GM08714 (cell line): ENCODE measurements around the gene PROM1.

ENCODE experiments used
- H3K4me3 ChIP-seq: fragments of 200-500 bp; sonication (Bioruptor generic); 2 replicates; pipeline ENCODE4 v1.5.1; 2014; ENCODE audit warnings: mild to moderate bottlenecking, low read length, inconsistent platforms
- ZNF274 ChIP-seq: IDR thresholded peaks from 2 replicates; pipeline ENCODE4 v1.6.1; 2012; ENCODE audit warnings: mild to moderate bottlenecking, low read depth, low read length

The PROM1 gene

GRCh38 chr4:16083241-16084191 is at the start of gene PROM1:
Gene PROM1, minus strand, starts transcription at chr4:16084023. Its CDS starts 8,117 bp downstream, at chr4:16075906.
- H3K4me3 ChIP-seq: peak within 1 kb of the TSS; percentile 6; the same call in 1 of the 2 replicates
- TF ChIP-seq ZNF274: no peak

DNA sequence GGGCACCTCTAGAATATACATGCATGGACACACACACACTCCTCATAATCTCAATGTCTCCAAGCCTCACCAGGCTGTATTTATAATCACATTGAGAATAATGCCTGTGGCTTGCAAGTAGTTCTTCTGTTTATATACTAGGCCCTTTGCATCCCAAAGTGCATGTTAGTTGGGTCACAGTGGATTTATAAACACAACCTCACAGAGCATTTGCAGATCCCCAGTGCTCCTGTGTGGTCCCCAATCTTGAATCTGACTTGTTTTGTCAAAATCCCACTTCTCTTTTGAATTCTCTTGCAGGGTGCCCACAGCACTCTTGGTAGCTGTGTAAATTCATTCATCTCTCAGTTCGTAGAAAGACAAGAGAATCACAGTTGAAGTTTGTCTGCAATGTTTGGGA is 49.6 kb upstream of the PROM1 start:
- no peak for TF ChIP-seq ZNF274
- H3K4me3 ChIP-seq: no peak overlapping the region

DNA sequence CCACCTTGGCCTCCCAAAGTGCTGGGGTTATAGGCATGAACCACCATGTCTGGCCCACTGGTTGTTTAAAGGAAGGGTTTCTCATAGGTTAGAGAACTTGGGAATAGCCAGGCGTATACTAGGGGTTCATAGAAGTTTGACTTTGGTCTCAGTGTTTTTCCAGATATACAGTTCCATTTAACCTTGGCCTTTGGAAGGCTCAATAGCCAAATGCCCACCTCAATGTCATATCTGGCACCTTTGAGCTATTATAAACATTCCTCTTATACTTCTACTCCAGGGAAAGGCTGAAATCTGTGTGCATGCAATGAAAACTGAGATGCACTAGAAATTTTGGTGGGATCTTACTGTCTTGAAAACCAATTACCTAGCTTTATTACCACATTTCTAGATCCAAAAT is 47.5 kb upstream of the PROM1 start:
- no peak overlapping the region for H3K4me3 ChIP-seq
- no peak for TF ChIP-seq ZNF274

DNA sequence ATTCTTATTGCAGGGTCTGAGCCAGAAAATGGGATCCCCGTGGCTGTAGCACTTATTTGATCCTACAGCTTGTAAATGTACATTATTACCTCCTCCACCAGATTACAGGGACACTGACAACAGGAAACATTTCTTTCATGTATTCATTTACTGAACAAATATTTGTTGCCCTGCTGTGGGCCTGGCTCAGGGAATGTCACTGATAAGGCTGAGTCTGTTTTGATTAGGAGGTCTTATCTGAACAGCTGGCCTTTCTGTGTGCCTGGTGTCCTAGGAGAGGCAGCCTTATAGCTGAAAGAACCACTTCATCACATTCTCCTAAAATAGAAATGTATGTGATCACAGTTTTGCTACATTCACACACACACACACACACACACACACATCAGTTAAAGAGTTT is 45.5 kb upstream of the PROM1 start:
- H3K4me3 ChIP-seq: no peak overlapping the region
- no peak for TF ChIP-seq ZNF274

- no peak overlapping the region for H3K4me3 ChIP-seq
- no peak for TF ChIP-seq ZNF274
Observed at GRCh38 chr4:16126714-16127113, 42.9 kb upstream of the PROM1 start.

- TF ChIP-seq ZNF274: no peak
- no peak overlapping the region for H3K4me3 ChIP-seq
Observed at GRCh38 chr4:16125571-16126445, 42.0 kb upstream of the PROM1 start.

- H3K4me3 ChIP-seq: no peak overlapping the region
- TF ChIP-seq ZNF274: no peak
Observed at GRCh38 chr4:16124232-16124631, 40.4 kb upstream of the PROM1 start.

DNA sequence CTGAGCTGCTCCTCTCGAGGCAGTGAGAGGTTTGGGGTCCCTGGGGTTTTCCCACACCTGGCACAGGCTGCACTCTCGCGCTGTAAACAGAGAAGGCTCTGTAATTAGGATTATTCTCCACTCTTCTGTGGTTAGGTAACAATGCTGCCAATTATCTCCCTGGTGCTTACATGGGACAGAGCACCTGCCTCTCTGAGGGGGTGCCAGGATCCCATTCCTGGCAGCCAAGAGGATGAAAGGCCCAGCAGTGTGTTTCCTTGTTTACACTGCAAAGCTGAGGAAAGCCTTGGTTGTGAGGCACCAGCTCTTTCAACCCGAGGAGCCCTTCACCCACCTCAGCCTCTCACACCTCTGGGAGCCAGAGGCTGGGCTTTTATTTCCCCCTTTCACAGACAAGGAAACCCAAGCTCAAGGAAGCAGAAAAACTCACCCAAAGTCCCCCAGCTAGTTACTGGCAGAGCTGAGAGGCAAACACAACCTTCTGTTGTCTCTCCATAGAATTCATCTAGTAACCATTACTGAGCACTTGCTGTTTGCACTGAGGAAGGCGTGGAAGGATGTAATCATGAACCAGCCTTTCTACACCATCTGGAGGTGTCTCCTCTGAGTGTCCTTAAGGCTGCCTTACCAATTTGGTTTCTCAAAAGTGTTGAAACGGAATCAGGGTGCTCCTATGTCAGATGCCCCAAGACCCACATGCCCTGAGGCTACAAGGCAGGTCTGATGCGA is 39.7 kb upstream of the PROM1 start:
- H3K4me3 ChIP-seq: no peak overlapping the region
- TF ChIP-seq ZNF274: no peak

DNA sequence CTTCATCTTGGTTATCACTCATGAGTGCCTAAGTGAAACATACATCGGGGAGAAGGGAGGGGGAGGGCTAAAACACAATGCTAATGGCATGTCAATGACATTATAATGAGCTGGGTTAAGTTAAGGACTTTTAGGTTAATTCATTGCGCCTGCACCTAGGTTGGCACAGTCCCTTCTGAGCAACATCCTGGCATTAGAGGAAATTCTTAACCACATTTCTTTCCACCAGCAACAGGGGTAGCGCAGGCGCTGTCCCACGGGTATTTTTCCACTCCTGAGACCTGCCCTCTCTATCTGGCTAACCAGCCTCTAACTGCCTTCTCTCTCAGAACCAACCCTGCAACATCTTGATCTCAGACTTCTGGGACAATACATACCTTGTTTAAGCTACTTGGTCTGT is 39.0 kb upstream of the PROM1 start:
- no peak overlapping the region for H3K4me3 ChIP-seq
- no peak for TF ChIP-seq ZNF274

GRCh38 chr4:16122308-16122711 is 38.5 kb upstream of the PROM1 start:
- no peak for TF ChIP-seq ZNF274
- no peak overlapping the region for H3K4me3 ChIP-seq

GRCh38 chr4:16120720-16121119 is 36.9 kb upstream of the PROM1 start:
- no peak overlapping the region for H3K4me3 ChIP-seq
- TF ChIP-seq ZNF274: no peak

- no peak for TF ChIP-seq ZNF274
- H3K4me3 ChIP-seq: no peak overlapping the region
Observed at GRCh38 chr4:16119981-16120380, 36.2 kb upstream of the PROM1 start.

GRCh38 chr4:16118090-16118489 is 34.3 kb upstream of the PROM1 start:
- no peak for TF ChIP-seq ZNF274
- H3K4me3 ChIP-seq: no peak overlapping the region

- H3K4me3 ChIP-seq: no peak overlapping the region
- no peak for TF ChIP-seq ZNF274
Observed at GRCh38 chr4:16117164-16117563, 33.3 kb upstream of the PROM1 start.
